Natural killer cell treated with Interleukin-12 subunit alpha and Interleukin-12 subunit beta and Interleukin-15 and Interleukin-18, amount 100 ng/mL, for 72 hours (primary cell): ENCODE data around the gene MYRFL. TPM values are rescaled to one million over a fixed set of nuclear protein-coding genes. Genes with fewer than 3 reads are reported as not detected.

ENCODE experiments used
- ATAC-seq, 2 donors: fragments of 150-1000 bp; cut with Tn5 transposase in 1 of 2; sonication (Bioruptor Pico), chemical (Tn5 transposase) in 1 of 2; 2 replicates each; pipeline ENCODE4 v1.10.0; 2021
- DNase-seq: peaks from one replicate; pipeline ENCODE4 v3.0.0; 2022; ENCODE audit warnings: low spot score
- H3K27ac Mint-ChIP-seq, 2 donors: 1 replicate in 1 of 2; 2 replicates in 1 of 2; pipeline ENCODE4 v1.8.0; 2022; ENCODE audit warnings: mixed read lengths in 2 of 2, mild to moderate bottlenecking in 1 of 2, moderate library complexity in 1 of 2
- H3K27me3 Mint-ChIP-seq, 2 donors: 1 replicate in 1 of 2; 2 replicates in 1 of 2; pipeline ENCODE4 v1.8.0; 2022; ENCODE audit warnings: mixed read lengths in 2 of 2
- H3K36me3 Mint-ChIP-seq: one replicate; pipeline ENCODE4 v1.8.0; 2022; ENCODE audit warnings: mixed read lengths
- H3K4me1 Mint-ChIP-seq, 2 donors: 1 replicate in 1 of 2; 2 replicates in 1 of 2; pipeline ENCODE4 v1.8.0; 2022; ENCODE audit warnings: low read depth in 2 of 2, mixed read lengths in 2 of 2, mild to moderate bottlenecking in 1 of 2
- H3K4me3 Mint-ChIP-seq: one replicate; pipeline ENCODE4 v1.8.0; 2022; ENCODE audit warnings: mixed read lengths
- H3K9me3 Mint-ChIP-seq: 2 replicates; pipeline ENCODE4 v1.8.0; 2022; ENCODE audit warnings: mixed read lengths
- total RNA-seq, 2 donors: library from RNA; stranded (reverse); gene quantifications; one replicate each; pipeline ENCODE4 v1.2.3, GENCODE V29; 2022

MYRFL gene
- total RNA-seq, 2 donors from 2014 or later: not detected

DNA sequence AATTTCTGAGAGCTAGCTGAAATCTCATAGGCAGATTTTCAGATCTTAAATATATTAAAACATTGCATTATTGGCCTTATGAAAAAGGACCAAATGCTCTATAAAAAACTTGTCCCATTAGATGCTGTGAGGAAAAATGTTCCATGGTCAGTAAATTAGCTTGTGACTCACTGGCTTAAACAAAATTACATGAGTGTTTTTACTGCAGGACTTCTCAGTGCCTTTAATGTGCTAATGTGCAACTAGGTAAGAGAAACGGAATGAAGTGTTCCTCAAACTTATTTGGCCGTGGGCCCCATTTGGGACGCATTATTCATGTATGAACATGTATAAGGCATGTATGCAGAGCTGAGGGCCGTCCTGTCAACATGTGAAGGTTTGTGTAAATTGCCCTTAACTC lies 41.7 kb downstream of the MYRFL start:
- peaks cover 24 to 45% of the 10 kb centered on the region in 2 donors for H3K27me3 Mint-ChIP-seq
- no peaks in the 10 kb centered on the region for H3K9me3 Mint-ChIP-seq
- H3K36me3 Mint-ChIP-seq: no peaks in the 10 kb centered on the region
- H3K27ac Mint-ChIP-seq: no peak overlapping the region
- ATAC-seq (no peak), DNase-seq (no peak)
- no peak overlapping the region for H3K4me3 Mint-ChIP-seq
- no peaks in the 10 kb centered on the region for H3K4me1 Mint-ChIP-seq

DNA sequence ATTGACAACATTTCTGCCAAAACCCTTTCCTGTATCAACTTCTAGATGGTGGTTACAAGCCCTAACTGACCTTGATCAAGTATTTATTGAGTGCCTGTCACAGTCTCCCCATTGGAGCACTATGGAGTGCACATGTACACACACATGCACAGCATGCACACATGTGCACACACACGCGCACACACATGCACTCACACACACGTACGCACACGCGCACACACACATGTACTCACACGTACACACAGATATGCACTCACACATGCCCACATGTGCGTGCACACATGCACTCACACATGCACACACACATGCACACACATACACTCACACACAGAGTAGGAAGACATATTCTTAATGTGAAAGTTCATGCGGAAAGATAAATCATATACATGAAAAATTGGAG lies 43.7 kb downstream of the MYRFL start:
- H3K27me3 Mint-ChIP-seq: peaks cover 24 to 41% of the 10 kb centered on the region in 2 donors
- H3K36me3 Mint-ChIP-seq: no peaks in the 10 kb centered on the region
- H3K4me3 Mint-ChIP-seq: no peak overlapping the region
- no peak for DNase-seq
- no peaks in the 10 kb centered on the region for H3K9me3 Mint-ChIP-seq
- ATAC-seq: peak; percentile 40 to 41
- no peaks in the 10 kb centered on the region for H3K4me1 Mint-ChIP-seq
- H3K27ac Mint-ChIP-seq: no peak overlapping the region

DNA sequence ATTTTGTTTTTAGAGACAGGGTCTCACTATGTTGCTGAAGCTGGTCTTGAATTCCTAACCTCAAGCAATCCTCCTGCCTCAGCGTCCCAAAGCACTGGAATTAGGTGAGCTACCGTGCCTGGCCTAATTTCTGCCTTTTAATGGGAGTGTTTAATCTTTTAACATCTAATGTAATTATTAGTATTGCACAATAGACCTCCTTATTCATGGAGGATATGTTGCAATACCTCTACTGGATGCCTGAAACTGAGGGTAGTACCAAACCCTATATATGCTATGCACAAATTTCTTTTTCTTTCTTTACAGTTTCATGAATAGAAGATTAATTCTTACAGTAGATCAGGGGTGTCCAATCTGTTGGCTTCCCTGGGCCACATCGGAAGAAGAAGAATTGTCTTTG lies 47.8 kb downstream of the MYRFL start:
- Mint-ChIP-seq H3K27ac (no peak overlapping the region), H3K9me3 (no peaks in the 10 kb centered on the region), H3K4me3 (no peak overlapping the region), H3K4me1 (no peaks in the 10 kb centered on the region), H3K36me3 (no peaks in the 10 kb centered on the region), H3K27me3 (peaks cover 30 to 36% of the 10 kb centered on the region in 2 donors)
- DNase-seq (no peak), ATAC-seq (no peak)

DNA sequence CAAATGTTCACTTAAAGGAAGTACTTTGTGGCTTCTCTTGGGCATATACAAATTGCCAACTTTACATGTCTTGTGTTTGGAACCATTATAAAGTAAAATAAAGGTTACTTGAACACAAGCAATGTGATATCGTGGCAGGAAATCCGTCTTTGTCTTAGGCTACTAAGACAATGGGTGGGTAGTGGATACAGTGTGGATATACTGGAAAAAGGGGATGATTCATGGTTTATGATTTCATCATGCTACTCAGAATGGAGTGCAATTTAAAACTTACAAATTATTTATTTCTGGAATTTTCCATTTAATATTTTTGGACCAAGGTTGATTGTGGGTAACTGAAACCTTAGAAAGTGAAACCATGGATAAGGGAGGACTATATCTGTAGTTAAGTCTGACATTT lies 48.4 kb downstream of the MYRFL start:
- Mint-ChIP-seq H3K9me3 (no peaks in the 10 kb centered on the region), H3K36me3 (no peaks in the 10 kb centered on the region), H3K27ac (no peak overlapping the region), H3K4me3 (no peak overlapping the region), H3K4me1 (no peaks in the 10 kb centered on the region), H3K27me3 (peaks cover 30 to 36% of the 10 kb centered on the region in 2 donors)
- ATAC-seq (no peak), DNase-seq (no peak)

DNA sequence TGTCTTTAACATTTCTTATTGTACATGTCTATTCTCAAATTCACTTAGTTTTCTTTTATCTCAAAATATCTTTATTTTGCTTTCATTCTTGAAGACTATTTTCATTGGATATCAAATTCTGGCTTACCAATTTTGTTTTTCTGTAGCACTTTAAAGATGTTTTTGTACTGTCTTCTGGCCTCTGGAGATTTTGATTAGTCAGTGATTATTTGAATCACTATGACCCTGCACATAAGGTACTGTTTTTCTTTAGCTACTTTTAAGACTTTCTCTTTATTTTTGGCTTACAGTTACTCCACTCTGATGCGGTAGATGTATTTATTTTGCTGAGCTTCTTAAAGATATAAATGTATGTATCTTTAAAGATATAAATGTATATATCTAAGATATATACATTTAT lies 49.6 kb downstream of the MYRFL start:
- Mint-ChIP-seq H3K36me3 (no peaks in the 10 kb centered on the region), H3K27me3 (peaks cover 31 to 36% of the 10 kb centered on the region in 2 donors), H3K4me1 (peaks cover 0 to 5% of the 10 kb centered on the region in 2 donors), H3K27ac (no peak overlapping the region), H3K4me3 (no peak overlapping the region), H3K9me3 (no peaks in the 10 kb centered on the region)
- ATAC-seq (no peak), DNase-seq (no peak)

DNA sequence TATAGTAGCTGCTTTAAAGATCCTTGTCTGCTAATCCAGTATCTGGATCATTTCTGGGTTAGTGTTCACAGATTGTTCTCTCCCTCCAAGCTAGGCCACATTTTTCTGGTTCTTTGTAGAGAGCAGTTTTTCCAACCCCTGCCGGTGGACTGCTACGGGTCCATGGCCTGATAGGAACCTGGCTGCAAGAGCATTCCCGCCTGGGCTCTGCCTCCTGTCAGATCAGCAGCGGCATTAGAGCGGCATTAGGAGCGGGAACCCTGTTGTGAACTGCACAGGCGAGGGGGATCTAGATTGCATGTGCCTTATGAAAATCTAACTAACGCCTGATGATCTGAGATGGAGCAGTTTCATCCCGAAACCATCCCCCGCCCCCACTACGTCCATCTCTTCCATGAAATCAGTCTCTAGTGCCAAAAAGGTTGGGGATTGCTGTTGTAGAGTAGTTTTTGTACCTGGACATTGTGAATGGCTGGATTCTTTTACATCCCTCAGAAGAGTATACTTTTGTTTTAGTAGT lies 50.4 kb downstream of the MYRFL start:
- no peak overlapping the region for H3K4me3 Mint-ChIP-seq
- ATAC-seq (no peak), DNase-seq (no peak)
- H3K27me3 Mint-ChIP-seq: peaks cover 28 to 43% of the 10 kb centered on the region in 2 donors
- no peak overlapping the region for H3K27ac Mint-ChIP-seq
- no peaks in the 10 kb centered on the region for H3K9me3 Mint-ChIP-seq
- no peaks in the 10 kb centered on the region for H3K36me3 Mint-ChIP-seq
- peaks cover 0 to 5% of the 10 kb centered on the region in 2 donors for H3K4me1 Mint-ChIP-seq

DNA sequence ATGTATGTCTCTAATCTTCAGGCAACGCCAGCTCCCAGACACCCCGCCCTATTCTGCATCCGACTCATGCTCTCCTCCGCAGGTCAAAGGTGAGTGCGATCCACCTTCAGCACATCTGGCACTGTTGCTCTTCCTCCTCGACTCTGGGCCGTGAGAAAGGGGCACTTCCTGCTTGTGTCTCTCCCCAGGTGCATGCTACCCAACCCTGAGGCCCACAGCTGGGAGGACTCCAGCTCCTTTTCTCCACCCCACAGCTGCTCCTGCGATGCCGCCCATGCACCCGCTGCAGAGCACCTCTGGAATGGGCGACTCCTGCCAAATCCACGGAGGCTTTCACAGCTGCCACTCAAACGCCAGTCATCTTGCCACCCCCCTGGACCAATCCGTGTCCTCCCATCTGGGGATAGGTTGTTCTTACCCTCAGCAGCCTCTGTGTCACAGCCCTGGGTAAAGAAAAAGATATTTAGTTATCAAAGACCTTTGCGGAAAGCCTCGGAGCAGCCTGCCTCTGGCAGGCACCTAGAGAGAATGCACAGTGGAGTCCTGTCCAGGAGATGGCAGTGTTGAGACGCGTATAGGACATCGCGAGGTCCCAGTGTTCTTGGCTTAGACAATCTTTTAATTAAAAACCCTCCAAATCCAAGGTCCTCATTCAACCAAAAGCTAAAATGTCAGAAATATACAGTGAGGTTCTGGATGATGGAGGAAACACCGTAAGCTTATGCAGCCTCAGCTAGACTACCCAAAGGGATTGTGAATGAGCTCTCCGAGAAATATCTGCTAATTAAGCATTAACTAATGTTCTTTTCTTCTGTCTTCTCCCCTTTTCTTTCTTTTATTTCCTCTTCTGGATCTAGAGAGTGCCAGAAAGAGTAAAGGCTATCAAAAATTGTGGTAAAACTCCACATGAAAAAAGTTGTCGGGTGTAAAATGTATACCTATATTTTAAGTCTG lies 54.3 kb downstream of the MYRFL start:
- ATAC-seq: peak; percentile 74 to 86

DNA sequence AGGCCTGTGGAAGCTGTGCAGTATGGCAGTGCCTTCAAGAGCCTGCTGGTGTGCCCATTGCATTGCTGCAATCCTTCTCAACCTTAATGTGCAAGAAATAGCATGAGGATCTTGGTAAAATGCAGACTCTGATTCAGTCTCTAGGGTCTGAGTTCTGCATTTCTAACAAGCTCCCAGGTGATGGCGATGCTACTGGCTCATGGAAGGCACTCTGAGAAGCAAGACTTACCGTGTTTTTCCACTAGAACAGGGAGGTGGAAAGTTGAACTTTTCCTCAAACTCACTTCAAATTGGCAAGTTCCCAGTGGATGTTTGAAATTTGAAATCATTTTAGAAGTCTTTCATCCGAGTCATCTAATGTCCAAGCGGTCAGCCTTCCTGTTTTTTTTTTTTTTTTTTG lies 55.5 kb downstream of the MYRFL start:
- Mint-ChIP-seq H3K27ac (no peak overlapping the region), H3K9me3 (no peaks in the 10 kb centered on the region), H3K4me1 (peaks cover 0 to 5% of the 10 kb centered on the region in 2 donors), H3K36me3 (no peaks in the 10 kb centered on the region), H3K4me3 (no peak overlapping the region), H3K27me3 (peaks cover 24 to 40% of the 10 kb centered on the region in 2 donors)
- DNase-seq: no peak
- no peak for ATAC-seq

More for the DNA sequence above, 54.3 kb downstream of the MYRFL start:
- Mint-ChIP-seq H3K4me1 (peaks cover 0 to 5% of the 10 kb centered on the region in 2 donors), H3K27ac (no peak overlapping the region), H3K27me3 (peaks cover 28 to 43% of the 10 kb centered on the region in 2 donors), H3K9me3 (no peaks in the 10 kb centered on the region), H3K36me3 (no peaks in the 10 kb centered on the region), H3K4me3 (no peak overlapping the region)
- peak; percentile 73 for DNase-seq

DNA sequence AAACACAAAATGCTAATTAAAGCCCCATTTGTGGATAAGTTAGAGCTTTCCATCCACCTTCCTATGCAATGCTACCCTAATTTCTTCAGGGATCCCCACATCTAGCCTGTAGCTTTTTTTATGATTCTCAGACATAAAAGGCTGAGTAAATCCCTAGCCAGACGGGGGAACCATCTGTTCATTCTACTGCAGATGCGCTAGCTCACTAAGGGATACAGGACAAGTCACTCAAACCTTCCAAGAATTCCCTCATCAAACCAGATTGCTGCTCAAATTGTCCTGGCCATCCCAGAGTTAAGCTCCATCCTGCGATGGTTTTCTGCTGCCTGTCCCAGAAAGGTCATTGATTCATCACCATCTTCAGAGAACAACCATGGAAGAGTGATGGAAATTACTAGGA lies 56.7 kb downstream of the MYRFL start:
- peaks cover 15 to 30% of the 10 kb centered on the region in 2 donors for H3K27me3 Mint-ChIP-seq
- ATAC-seq (no peak), DNase-seq (no peak)
- no peak overlapping the region for H3K27ac Mint-ChIP-seq
- H3K9me3 Mint-ChIP-seq: no peaks in the 10 kb centered on the region
- peaks cover 0 to 5% of the 10 kb centered on the region in 2 donors for H3K4me1 Mint-ChIP-seq
- no peak overlapping the region for H3K4me3 Mint-ChIP-seq
- no peaks in the 10 kb centered on the region for H3K36me3 Mint-ChIP-seq

DNA sequence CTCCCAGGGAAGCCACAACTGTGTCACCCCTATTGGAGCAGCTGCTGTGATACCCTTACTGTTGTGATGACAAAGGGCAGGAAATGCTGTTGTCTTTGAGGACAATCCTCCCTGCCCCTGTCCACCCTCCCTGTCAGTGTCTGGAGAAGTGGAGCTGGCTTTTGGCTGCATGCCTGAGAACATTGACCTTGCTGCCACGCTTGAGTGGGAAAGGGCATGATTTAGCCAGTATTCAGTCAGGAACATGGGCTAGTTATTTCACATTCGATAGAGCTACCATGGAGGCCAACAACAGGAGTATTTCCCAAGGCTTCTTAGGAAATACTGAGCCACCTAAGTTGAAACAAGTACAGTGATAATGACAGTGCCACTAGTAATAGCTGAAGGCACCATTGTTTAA lies 59.4 kb downstream of the MYRFL start:
- Mint-ChIP-seq H3K36me3 (no peaks in the 10 kb centered on the region), H3K4me3 (no peak overlapping the region), H3K4me1 (peaks cover 0 to under 1% of the 10 kb centered on the region in 2 donors), H3K27ac (no peak overlapping the region), H3K9me3 (no peaks in the 10 kb centered on the region), H3K27me3 (peaks cover 4 to 12% of the 10 kb centered on the region in 2 donors)
- ATAC-seq (no peak), DNase-seq (no peak)

DNA sequence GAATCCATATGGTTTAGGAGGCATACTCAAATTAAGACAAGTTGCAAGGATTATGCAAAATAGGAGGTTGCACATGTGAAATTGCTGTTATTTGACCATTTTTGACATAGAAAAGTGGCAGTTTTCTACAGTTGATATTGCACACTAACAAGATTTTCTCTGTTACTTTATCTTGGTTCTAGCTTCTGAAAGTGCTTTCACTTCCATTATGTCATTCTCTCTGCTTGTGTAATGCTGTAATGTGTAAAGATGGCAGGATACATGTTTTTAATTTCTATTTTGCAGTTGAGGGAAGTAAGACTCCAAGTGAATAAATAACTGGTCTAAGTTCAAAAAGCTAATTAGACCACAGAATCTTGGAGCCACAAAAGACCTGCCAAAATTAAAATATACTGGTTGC lies 60.6 kb downstream of the MYRFL start:
- no peaks in the 10 kb centered on the region for H3K9me3 Mint-ChIP-seq
- H3K27me3 Mint-ChIP-seq: no peaks in the 10 kb centered on the region
- no peaks in the 10 kb centered on the region for H3K36me3 Mint-ChIP-seq
- H3K27ac Mint-ChIP-seq: no peak overlapping the region
- DNase-seq (no peak), ATAC-seq (no peak)
- no peak overlapping the region for H3K4me3 Mint-ChIP-seq
- no peaks in the 10 kb centered on the region for H3K4me1 Mint-ChIP-seq

DNA sequence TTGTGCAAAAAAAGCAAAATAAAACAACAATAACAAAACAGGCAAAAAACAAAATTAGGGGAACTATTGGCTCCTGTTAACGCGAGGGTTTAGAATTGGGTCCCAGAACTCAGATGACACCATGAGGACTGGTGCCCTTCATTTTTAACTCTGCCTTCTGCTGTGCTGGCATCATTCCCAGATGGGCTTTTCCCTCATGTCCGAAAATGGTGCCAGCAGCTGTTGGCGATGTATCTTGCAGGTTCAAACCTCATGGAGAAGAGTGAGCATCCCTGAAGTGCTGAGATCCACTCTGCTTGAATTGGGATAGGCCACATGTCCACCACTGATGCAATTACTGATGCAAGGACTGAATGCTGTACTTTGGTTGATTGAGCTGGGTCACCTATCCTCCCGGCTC lies 61.1 kb downstream of the MYRFL start:
- no peaks in the 10 kb centered on the region for H3K36me3 Mint-ChIP-seq
- ATAC-seq: peak in 1 of 2 donors; percentile 15
- no peaks in the 10 kb centered on the region for H3K27me3 Mint-ChIP-seq
- H3K9me3 Mint-ChIP-seq: no peaks in the 10 kb centered on the region
- H3K27ac Mint-ChIP-seq: no peak overlapping the region
- no peak for DNase-seq
- no peaks in the 10 kb centered on the region for H3K4me1 Mint-ChIP-seq
- H3K4me3 Mint-ChIP-seq: no peak overlapping the region

DNA sequence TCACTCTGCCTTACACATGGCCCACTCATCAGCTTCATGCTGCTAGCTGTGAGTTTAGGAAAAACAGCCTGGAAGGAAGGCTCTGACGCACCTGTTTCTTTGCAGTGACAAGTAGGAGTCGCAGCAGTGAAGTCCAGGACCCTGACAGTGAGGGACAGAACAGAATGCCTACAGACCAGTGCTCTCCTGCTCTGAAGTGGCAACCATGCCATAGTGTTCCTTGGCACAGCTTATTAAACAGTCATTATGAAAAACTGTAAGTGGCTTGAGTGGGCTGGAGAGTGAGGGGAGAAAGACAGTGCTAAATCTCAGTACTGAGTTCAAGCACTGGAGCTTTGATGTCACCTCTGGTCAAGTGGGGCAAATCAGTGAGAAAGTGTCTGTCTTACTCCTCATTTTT lies 61.7 kb downstream of the MYRFL start:
- no peak for DNase-seq
- no peaks in the 10 kb centered on the region for H3K4me1 Mint-ChIP-seq
- peak in 1 of 2 donors; percentile 15 for ATAC-seq
- no peak overlapping the region for H3K4me3 Mint-ChIP-seq
- no peaks in the 10 kb centered on the region for H3K36me3 Mint-ChIP-seq
- H3K27ac Mint-ChIP-seq: no peak overlapping the region
- H3K9me3 Mint-ChIP-seq: no peaks in the 10 kb centered on the region
- peaks cover 0 to 3% of the 10 kb centered on the region in 2 donors for H3K27me3 Mint-ChIP-seq

DNA sequence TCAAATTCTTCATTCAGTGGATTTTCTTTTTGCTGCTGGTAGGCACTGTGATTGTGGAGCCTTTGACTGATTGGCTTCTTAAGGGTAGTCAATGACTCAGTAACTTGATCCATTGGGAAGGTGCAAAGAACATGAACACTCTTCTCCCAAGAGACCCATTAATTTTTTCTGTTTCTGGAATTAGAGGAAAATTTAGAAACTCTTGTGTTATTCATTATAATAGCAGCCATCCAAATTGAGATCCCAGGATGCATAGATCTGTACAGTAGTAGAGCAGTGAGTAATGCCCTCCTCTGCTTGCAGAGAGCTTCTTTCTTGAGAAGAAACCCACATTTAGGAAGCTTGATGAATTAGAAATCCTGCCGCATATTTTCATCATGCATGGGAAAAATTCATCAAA lies 63.9 kb downstream of the MYRFL start:
- H3K27ac Mint-ChIP-seq: no peak overlapping the region
- H3K27me3 Mint-ChIP-seq: peaks cover 0 to 3% of the 10 kb centered on the region in 2 donors
- ATAC-seq (no peak), DNase-seq (no peak)
- no peaks in the 10 kb centered on the region for H3K36me3 Mint-ChIP-seq
- H3K4me1 Mint-ChIP-seq: no peaks in the 10 kb centered on the region
- H3K9me3 Mint-ChIP-seq: no peaks in the 10 kb centered on the region
- H3K4me3 Mint-ChIP-seq: no peak overlapping the region
